Colonic mucosa (tissue), 4 donors: Measurements from ENCODE around the gene PELI3. TPM values are rescaled to one million over a fixed set of nuclear protein-coding genes. Genes with fewer than 3 reads are reported as not detected.

ENCODE experiments used
- DNase-seq: peaks from one replicate; pipeline ENCODE4 v3.0.0-alpha.2; 2020
- H3K27ac ChIP-seq: fragments of 200-600 bp; one replicate; pipeline ENCODE4 v1.8.0; 2021
- H3K27me3 ChIP-seq: fragments of 200-600 bp; one replicate; pipeline ENCODE4 v1.8.0; 2021
- H3K36me3 ChIP-seq: fragments of 200-600 bp; one replicate; pipeline ENCODE4 v1.8.0; 2021
- H3K4me1 ChIP-seq: fragments of 200-600 bp; one replicate; pipeline ENCODE4 v1.8.0; 2021; ENCODE audit warnings: mild to moderate bottlenecking
- H3K4me3 ChIP-seq: fragments of 200-600 bp; one replicate; pipeline ENCODE4 v1.8.0; 2021
- H3K9ac ChIP-seq, 2 donors: one replicate each; pipeline ENCODE4 v1.7.0; 2013; ENCODE audit warnings: control low read depth in 2 of 2, low read depth in 2 of 2, low read length in 2 of 2
- H3K9me3 ChIP-seq: fragments of 200-600 bp; one replicate; pipeline ENCODE4 v1.8.0; 2021
- CTCF ChIP-seq: fragments of 200-600 bp; IDR thresholded peaks from one replicate; pipeline ENCODE4 v1.8.0; 2022; ENCODE audit warnings: antibody characterized with exemption, mild to moderate bottlenecking
- intact Hi-C: fragments of 100-400 bp; cut with DNase I; formaldehyde crosslinking; loops from one replicate; pipeline ENCODE4 v1.14.1; 2022
- total RNA-seq, 2 donors: library from RNA; stranded (reverse); fragmentation: NEBNext Ultra II Directional in 1 of 2; extraction: Animal tissue kit (Norgen Biotek cat#: 25700) in 1 of 2; gene quantifications; one replicate each; pipeline ENCODE4 v1.2.1, GENCODE V29; 2021
- donor health status: healthy.
- donor health status: DM: no; HTN: no; CAD: no.
- donor health status: DM: no; HTN: no; CAD: no.

Gene PELI3
- total RNA-seq, 2 donors from 2014 or later: 3.8 to 3.9 TPM

GRCh38 chr11:66493130-66493529 lies 26.4 kb downstream of the PELI3 start:
- no peaks in the 10 kb centered on the region for H3K4me1 ChIP-seq
- H3K9ac ChIP-seq: no peak overlapping the region
- DNase-seq: peak; percentile 44
- H3K27ac ChIP-seq: no peak overlapping the region
- intact Hi-C loops: no loop called here
- no peaks in the 10 kb centered on the region for H3K9me3 ChIP-seq
- H3K4me3 ChIP-seq: no peak overlapping the region
- TF ChIP-seq CTCF: no peak
- H3K36me3 ChIP-seq: no peaks in the 10 kb centered on the region
- H3K27me3 ChIP-seq: no peaks in the 10 kb centered on the region

GRCh38 chr11:66494458-66494857 lies 27.8 kb downstream of the PELI3 start:
- no peaks in the 10 kb centered on the region for H3K27me3 ChIP-seq
- DNase-seq: no peak
- no peaks in the 10 kb centered on the region for H3K4me1 ChIP-seq
- TF ChIP-seq CTCF: no peak
- no peak overlapping the region for H3K9ac ChIP-seq
- H3K9me3 ChIP-seq: no peaks in the 10 kb centered on the region
- intact Hi-C loops: no loop called here
- no peak overlapping the region for H3K4me3 ChIP-seq
- no peaks in the 10 kb centered on the region for H3K36me3 ChIP-seq
- H3K27ac ChIP-seq: no peak overlapping the region

GRCh38 chr11:66494935-66495334 lies 28.2 kb downstream of the PELI3 start:
- H3K4me3 ChIP-seq: no peak overlapping the region
- no peaks in the 10 kb centered on the region for H3K4me1 ChIP-seq
- H3K9me3 ChIP-seq: no peaks in the 10 kb centered on the region
- DNase-seq: no peak
- intact Hi-C loops: no loop called here
- no peak overlapping the region for H3K27ac ChIP-seq
- no peaks in the 10 kb centered on the region for H3K27me3 ChIP-seq
- TF ChIP-seq CTCF: no peak
- no peak overlapping the region for H3K9ac ChIP-seq
- H3K36me3 ChIP-seq: no peaks in the 10 kb centered on the region

- Histone ChIP-seq H3K9ac (no peak overlapping the region), H3K9me3 (no peaks in the 10 kb centered on the region), H3K36me3 (no peaks in the 10 kb centered on the region), H3K27me3 (no peaks in the 10 kb centered on the region), H3K27ac (no peak overlapping the region), H3K4me1 (no peaks in the 10 kb centered on the region), H3K4me3 (no peak overlapping the region)
- no peak for TF ChIP-seq CTCF
- intact Hi-C loops: no loop called here
- no peak for DNase-seq
Observed at GRCh38 chr11:66495401-66495854, 28.7 kb downstream of the PELI3 start.

- no peak for TF ChIP-seq CTCF
- intact Hi-C loops: no loop called here
- no peak overlapping the region for H3K4me3 ChIP-seq
- H3K27me3 ChIP-seq: no peaks in the 10 kb centered on the region
- no peak for DNase-seq
- no peak overlapping the region for H3K27ac ChIP-seq
- no peak overlapping the region for H3K9ac ChIP-seq
- H3K9me3 ChIP-seq: no peaks in the 10 kb centered on the region
- no peaks in the 10 kb centered on the region for H3K36me3 ChIP-seq
- no peaks in the 10 kb centered on the region for H3K4me1 ChIP-seq
Observed at GRCh38 chr11:66497206-66497605, 30.5 kb downstream of the PELI3 start.

GRCh38 chr11:66498506-66498905 lies 31.8 kb downstream of the PELI3 start:
- Histone ChIP-seq H3K36me3 (no peaks in the 10 kb centered on the region), H3K27me3 (no peaks in the 10 kb centered on the region), H3K4me1 (no peaks in the 10 kb centered on the region), H3K9me3 (no peaks in the 10 kb centered on the region), H3K9ac (no peak overlapping the region), H3K4me3 (no peak overlapping the region), H3K27ac (no peak overlapping the region)
- TF ChIP-seq CTCF: no peak
- DNase-seq: peak; percentile 39
- intact Hi-C loops: no loop called here
